Stimulated activated CD4-positive, alpha-beta T cell treated with anti-CD3 and anti-CD28 coated beads, TNF-alpha, amount 100 ng/mL, for 4 hours (primary cell): ENCODE data around the gene DNAH14.

Source experiments
- DNase-seq, 3 experiments: peaks; one replicate each; pipeline ENCODE4 v3.0.0-alpha.2; 2020; ENCODE audit warnings: low read depth in 3 of 3

DNAH14 gene

DNA sequence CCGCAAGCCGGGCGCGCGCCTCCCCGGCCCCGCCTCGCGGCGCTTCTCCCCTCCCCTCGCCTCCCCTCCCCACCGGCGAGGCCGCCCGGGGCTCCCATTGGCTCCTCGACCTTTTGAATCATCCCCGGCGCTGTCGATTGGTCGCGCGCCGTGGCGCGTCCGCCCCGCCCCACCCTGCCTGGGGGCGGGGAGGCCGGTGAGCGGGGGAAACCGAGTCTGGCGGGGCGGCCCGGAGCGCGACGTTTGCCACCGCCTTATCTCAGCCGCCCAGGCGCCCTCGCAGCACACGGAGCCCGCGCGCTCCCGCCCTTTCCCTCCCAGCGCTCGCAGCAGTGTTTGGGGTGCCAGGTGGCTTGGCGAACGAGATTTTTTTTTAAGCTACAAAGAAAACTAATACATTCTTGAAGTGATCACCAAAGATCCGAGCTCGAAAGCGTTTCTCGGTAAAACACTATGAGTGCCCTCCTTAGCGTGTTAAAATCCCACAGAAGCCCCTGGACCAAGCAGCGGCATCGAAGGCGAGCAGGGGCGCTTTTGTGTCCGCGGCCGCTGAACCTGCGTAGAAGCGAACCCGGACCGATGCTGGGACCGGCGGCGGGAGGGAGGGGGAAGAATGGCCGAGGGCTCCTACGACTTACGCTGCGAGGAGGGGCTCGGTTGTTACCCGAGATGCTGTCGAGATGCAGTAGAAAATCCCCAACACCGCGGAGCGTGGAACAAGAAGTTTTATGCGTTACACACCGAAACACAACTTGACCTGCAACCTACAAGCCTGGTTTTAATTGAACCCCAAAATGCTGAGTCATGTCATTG, 498.8 kb downstream of the DNAH14 start:
- peak; percentile 84 to 86 (median 86) for DNase-seq

DNA sequence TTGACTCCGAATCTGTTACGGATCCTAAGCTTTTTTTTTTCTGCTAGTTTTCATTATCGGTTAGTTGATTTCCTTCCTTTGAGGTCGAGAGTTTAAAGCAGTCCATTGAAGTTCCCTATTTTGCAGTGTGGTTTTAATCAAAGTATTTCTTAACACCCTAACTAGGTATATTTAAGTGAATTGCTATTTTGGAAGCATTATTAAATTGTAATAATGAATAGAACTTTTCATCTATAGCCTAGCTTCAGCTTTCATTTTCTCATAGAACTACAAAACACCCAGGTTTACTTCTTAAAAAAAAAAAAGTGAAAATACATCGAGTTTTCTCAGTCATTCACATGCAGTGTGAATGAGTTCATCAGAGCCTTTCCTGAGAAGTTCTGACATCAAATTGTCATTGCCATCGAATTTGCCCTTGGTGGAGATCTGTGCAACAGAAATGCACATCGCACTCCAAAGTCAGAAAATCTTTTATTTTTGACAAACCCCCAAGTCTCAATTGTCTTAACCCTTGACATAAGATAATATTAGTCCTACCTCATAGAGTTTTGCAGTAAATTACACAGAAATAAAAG, 499.5 kb downstream of the DNAH14 start:
- no peak for DNase-seq

- no peak for DNase-seq
These were observed 500.8 kb downstream of the DNAH14 start for GRCh38 chr1:225430301-225430700.

GRCh38 chr1:225431081-225431863, 501.8 kb downstream of the DNAH14 start:
- no peak for DNase-seq

- DNase-seq: no peak
These were observed 504.6 kb downstream of the DNAH14 start for GRCh38 chr1:225434046-225434445.

DNA sequence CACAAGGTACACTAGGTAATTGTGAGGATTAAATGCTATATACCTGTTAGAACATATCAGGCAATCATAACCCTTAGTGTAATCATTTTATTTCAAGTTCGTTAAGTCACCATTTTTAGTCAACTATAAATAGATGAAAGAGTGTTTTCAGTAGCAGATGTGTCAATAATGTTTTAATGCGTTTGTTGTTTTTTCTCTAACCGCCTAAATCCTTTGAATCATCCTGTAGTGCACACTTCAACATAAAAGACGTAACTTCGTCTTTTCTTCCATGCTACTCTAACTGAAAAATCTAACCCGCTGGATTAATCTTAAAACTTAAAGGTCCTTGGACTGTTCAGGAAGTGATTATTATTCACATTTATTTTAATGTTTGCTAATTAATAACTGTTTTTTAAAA, 505.6 kb downstream of the DNAH14 start:
- no peak for DNase-seq

- no peak for DNase-seq
These were observed 506.0 kb downstream of the DNAH14 start for GRCh38 chr1:225435487-225435886.

DNA sequence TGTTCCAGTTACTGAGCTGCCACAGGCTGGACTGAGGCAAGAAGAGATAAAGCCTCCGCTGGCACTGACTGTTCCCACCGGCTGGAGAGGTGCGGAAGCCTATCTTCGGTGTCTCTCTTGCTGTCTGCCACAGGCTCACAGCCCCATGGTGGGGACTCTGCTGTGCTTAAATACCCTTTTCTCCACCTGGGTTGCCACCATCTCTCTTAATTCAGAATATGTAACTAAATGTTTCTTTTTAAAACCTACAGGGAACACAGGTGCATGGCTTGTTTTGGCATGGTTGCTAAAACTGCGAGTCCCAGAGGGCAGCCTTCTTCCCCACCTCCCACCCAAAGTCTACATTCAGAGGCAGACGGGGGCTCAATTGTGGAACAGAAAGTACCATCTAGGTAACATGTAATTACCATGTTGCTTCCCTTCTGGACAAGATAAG, 506.5 kb downstream of the DNAH14 start:
- DNase-seq: no peak

DNA sequence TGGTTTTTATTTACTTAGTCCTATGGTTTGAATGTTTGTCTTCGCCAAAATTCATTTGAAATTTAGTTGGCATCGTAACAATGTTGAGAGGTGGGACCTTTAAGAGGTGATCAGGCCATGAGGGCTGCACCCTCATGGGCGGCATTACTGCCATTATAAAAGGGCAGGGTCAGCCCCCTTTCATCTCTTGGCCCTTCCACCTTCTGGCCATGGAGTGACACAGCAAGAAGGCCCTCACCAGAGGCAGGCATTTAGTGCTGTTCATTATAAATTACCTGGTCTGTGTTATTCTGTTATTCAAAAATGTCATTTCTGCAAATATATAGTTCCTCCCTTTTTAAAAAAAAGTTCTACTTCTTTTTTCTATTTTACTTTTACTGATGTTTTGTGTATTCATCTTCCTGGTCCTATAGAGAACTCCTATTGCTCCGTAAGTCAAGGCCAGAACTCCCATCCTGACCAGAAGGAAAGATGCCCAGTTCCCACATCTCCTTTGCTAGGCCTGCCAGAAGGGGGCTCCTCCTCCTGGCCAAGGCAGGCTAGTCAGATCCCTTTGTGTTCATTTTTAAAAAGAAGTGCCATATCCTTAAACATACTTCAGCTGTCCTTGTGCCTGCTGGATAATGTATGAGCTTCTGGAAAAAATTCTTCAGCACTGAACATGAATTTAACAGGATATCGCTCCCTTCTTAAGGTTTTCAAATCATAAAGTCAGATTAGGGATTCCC, 508.4 kb downstream of the DNAH14 start:
- DNase-seq: no peak

- DNase-seq: no peak
These were observed 511.1 kb downstream of the DNAH14 start for GRCh38 chr1:225440380-225441221.

GRCh38 chr1:225441314-225442122, 512.0 kb downstream of the DNAH14 start:
- no peak for DNase-seq

DNA sequence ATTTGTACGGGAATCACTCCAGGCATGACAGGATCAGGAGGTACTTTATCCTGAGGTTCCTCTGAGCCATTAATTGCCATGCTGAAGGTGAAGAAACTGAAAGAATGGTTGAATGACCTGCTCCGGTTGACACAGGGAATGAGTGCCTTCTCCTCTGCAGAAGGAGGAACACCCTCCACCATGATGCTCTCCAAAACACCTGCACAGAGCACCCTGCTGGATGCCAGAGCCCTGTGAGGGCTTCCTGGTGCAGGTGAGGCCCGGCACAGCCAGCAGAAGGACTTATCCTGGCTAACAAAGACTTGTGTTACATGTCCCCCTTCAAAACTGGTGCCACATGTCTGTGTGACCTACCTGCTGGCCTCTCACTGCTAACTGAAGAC, 512.6 kb downstream of the DNAH14 start:
- no peak for DNase-seq

- DNase-seq: no peak
These were observed 516.4 kb downstream of the DNAH14 start for GRCh38 chr1:225445639-225446594.

DNA sequence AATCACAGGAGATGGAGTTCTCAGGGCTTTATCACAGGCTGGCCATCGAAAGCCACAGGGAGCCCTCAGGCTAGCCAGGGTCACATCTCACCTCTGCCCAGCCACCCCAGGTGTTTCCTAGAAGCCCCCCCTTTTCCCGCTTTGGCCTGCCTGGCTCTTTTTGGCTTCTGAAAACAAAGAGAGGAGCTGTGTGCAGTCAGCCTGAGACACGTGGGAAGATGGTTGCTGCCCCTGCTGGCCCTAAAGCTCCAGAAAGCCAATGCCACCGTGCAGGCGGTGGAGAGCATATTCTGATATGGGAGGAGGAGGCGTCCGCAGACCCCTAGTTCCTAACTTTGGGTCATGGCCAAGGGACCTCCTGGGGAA, 517.1 kb downstream of the DNAH14 start:
- no peak for DNase-seq

DNA sequence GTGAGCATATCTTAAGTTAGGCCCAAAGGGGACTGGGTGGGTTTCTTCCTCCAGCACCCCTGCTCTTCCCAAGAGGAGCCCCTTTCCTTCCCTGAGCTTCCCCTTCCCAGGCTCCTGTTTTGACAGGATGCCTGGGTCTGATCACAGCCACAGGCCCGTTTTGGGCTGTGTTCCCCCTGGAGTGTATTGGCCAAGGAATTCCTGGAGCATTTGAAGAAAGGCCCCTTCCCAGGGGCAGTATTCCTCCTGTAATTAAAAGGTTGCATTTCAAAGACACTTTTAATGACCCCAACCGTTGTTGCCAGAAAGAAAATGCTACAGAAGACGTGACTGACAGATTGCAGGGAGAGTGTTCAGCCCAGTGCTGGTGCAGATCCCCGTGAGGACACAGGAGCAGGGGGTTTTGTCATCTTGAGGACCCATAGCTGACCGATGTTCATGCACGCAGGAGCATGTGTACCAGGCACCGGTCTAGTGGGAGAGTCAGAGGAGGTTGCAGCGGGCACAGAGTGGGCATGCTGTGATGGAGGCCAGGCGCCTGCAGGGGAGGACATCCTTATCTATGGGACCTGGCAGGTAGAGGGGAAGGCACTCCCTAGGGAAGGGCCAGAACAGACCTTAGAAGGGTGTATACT, 517.6 kb downstream of the DNAH14 start:
- DNase-seq: no peak

- no peak for DNase-seq
These were observed 518.2 kb downstream of the DNAH14 start for GRCh38 chr1:225447650-225448089.

DNA sequence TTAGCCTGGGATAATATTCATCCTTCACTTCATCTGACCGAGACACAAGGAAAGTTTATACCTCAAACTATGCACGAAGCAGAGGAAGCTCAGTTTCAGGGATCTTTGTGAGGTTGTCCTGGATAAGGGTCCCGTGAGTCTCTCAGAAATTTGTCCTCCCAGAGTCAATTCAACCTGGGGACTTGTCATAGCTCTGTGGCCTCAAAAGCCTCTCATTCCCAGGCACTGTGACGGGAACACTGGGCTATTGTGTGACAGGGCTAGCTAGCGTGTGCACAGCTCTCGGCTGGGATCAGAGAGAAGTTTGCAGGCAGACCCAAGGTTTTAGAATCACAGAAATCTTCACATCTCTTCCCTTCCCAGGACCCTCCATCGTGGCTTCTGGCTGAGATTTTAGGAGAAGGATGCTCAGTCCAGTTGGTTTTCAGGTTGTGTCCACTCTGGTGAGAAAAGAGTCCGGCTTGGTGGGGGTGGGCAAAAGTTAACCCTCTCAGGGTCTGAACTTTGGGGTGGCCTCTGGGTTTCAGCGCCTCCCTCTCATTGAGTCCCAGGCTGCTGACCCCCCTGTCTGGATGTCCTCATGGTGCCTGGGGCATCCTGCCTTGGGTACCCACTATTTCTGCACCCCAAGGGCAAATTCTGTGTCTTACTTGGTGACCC, 518.8 kb downstream of the DNAH14 start:
- no peak for DNase-seq
